Measurements from ENCODE around the gene FFAR1. TPM values are rescaled to one million over a fixed set of nuclear protein-coding genes. Genes with fewer than 3 reads are reported as not detected.

FFAR1 gene
- total and polyA plus RNA-seq, 2 experiments from 2014 or later, result not detected

GRCh38 chr19:35352448-35353304 is 5.0 kb downstream of the FFAR1 start:
- Histone ChIP-seq H3K4me3 (no peak overlapping the region), H3K27ac (peak overlapping the region; percentile 39), H3K9me3 (ENCODE audit: low read depth) (no peaks in the 10 kb centered on the region), H3K4me2 (no peak overlapping the region), H2AFZ (no peak overlapping the region), H3K27me3 (no peaks in the 10 kb centered on the region), H3K79me2 (no peaks in the 10 kb centered on the region), H3K36me3 (replicated peaks; ENCODE audit: insufficient read depth, low read depth) (no peaks in the 10 kb centered on the region), H3K4me1 (ENCODE audit: insufficient read depth) (peaks cover 5% of the 10 kb centered on the region), H3K9me2 (replicated peaks; ENCODE audit: insufficient read depth) (no peaks in the 10 kb centered on the region), H4K20me1 (ENCODE audit: insufficient read depth, poor library complexity, severe bottlenecking) (no peaks in the 10 kb centered on the region)
- peak; percentile 89 for DNase-seq (ENCODE audit: low spot score)
- 42% methylated on average over 32 of the region's 32 CpGs for WGBS (ENCODE audit: low lambda C conversion rate, missing lambda C conversion rate)
- TF ChIP-seq EZH2 (IDR thresholded peaks at IDR 0.05; ENCODE audit: borderline replicate concordance) (no peak), CTCF (IDR thresholded peaks at IDR 0.05; ENCODE audit: poor library complexity) (peak; percentile 88)

DNA sequence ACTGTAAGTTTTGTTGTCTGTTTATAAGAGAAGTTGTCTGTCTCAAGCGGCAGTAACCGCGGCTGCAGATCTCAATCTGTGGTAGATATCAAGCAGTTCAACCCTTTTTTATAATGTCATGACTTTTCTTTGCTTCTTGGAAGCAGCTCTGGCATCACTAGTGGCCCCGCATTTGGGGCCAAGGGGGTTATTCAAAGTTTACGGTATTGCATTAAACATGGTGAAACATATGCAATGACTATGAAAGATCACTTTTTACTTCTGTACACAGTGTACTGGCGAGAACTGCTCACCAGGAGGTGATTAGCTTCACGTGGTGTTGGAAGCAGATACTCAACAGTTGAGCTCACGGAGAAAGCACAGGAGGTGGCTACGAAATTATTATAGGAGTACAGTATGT is 5.9 kb downstream of the FFAR1 start:
- Histone ChIP-seq H3K4me1 (ENCODE audit: insufficient read depth) (peaks cover 5% of the 10 kb centered on the region), H3K27ac (peak overlapping the region; percentile 39), H3K79me2 (no peaks in the 10 kb centered on the region), H4K20me1 (ENCODE audit: insufficient read depth, poor library complexity, severe bottlenecking) (no peaks in the 10 kb centered on the region), H3K9me2 (replicated peaks; ENCODE audit: insufficient read depth) (no peaks in the 10 kb centered on the region), H3K36me3 (replicated peaks; ENCODE audit: insufficient read depth, low read depth) (no peaks in the 10 kb centered on the region), H3K9me3 (ENCODE audit: low read depth) (no peaks in the 10 kb centered on the region), H3K27me3 (no peaks in the 10 kb centered on the region), H3K4me2 (no peak overlapping the region), H2AFZ (no peak overlapping the region), H3K4me3 (no peak overlapping the region)
- 81% methylated on average over 9 of the region's 9 CpGs for WGBS (ENCODE audit: low lambda C conversion rate, missing lambda C conversion rate)
- DNase-seq (ENCODE audit: low spot score), result no peak
- TF ChIP-seq EZH2phosphoT487 (IDR thresholded peaks at IDR 0.05; ENCODE audit: low read depth, severe bottlenecking, unreplicated experiment), result no peak
- TF ChIP-seq CTCF (IDR thresholded peaks at IDR 0.05; ENCODE audit: poor library complexity), result peak; percentile 12

GRCh38 chr19:35354898-35355297 is 7.2 kb downstream of the FFAR1 start:
- no peak for DNase-seq (ENCODE audit: low spot score)
- H3K9me3 ChIP-seq (ENCODE audit: low read depth), result no peaks in the 10 kb centered on the region
- H3K9me2 ChIP-seq (replicated peaks; ENCODE audit: insufficient read depth), result no peaks in the 10 kb centered on the region
- no peak overlapping the region for H2AFZ ChIP-seq
- H3K79me2 ChIP-seq, result no peaks in the 10 kb centered on the region
- no peak overlapping the region for H3K27ac ChIP-seq
- TF ChIP-seq EZH2phosphoT487 (IDR thresholded peaks at IDR 0.05; ENCODE audit: low read depth, severe bottlenecking, unreplicated experiment) (no peak), CTCF (IDR thresholded peaks at IDR 0.05; ENCODE audit: poor library complexity) (no peak), EZH2 (IDR thresholded peaks at IDR 0.05; ENCODE audit: borderline replicate concordance) (no peak)
- no peak overlapping the region for H3K4me3 ChIP-seq
- whole genome bisulfite sequencing (ENCODE audit: low lambda C conversion rate, missing lambda C conversion rate), result 82% methylated on average over 8 of the region's 8 CpGs
- H3K36me3 ChIP-seq (replicated peaks; ENCODE audit: insufficient read depth, low read depth), result no peaks in the 10 kb centered on the region
- no peaks in the 10 kb centered on the region for H3K27me3 ChIP-seq
- no peaks in the 10 kb centered on the region for H4K20me1 ChIP-seq (ENCODE audit: insufficient read depth, poor library complexity, severe bottlenecking)
- H3K4me2 ChIP-seq, result no peak overlapping the region
- peaks cover 5% of the 10 kb centered on the region for H3K4me1 ChIP-seq (ENCODE audit: insufficient read depth)

Measured in hepatocyte (in vitro differentiated cells).